AG10803 (cell line): ENCODE data around the gene GCFC2.

Source experiments
- DNase-seq: peaks from one replicate; pipeline ENCODE4 v3.0.0; 2010; ENCODE audit warnings: low read depth
- H3K4me3 ChIP-seq: 2 replicates; pipeline ENCODE4 v1.5.1; 2011; ENCODE audit warnings: mild to moderate bottlenecking, low read length, control low read depth
- CTCF ChIP-seq: conservative IDR thresholded peaks from 2 replicates; pipeline ENCODE4 v1.5.1; 2011; ENCODE audit warnings: mild to moderate bottlenecking, low read length, control low read depth, inconsistent platforms

Gene GCFC2

GRCh38 chr2:75656563-75656962 lies 54.2 kb downstream of the GCFC2 start:
- no peak for DNase-seq
- no peak overlapping the region for H3K4me3 ChIP-seq
- TF ChIP-seq CTCF = no peak

- no peak for TF ChIP-seq CTCF
- no peak overlapping the region for H3K4me3 ChIP-seq
- no peak for DNase-seq
Observed at GRCh38 chr2:75655861-75656260, 54.9 kb downstream of the GCFC2 start.

GRCh38 chr2:75654012-75654411 lies 56.7 kb downstream of the GCFC2 start:
- TF ChIP-seq CTCF = no peak
- DNase-seq = no peak
- no peak overlapping the region for H3K4me3 ChIP-seq

- no peak for TF ChIP-seq CTCF
- DNase-seq = no peak
- H3K4me3 ChIP-seq = peak overlapping the region; percentile 88
Observed at GRCh38 chr2:75647771-75648170, 62.9 kb downstream of the GCFC2 start.

GRCh38 chr2:75646583-75647425 lies 63.9 kb downstream of the GCFC2 start, which contains the start of gene MRPL19:
Gene MRPL19 (plus strand): TSS chr2:75646783. CDS start chr2:75646808, 25 bp downstream.
- peak within 1 kb of the TSS; percentile 88 for H3K4me3 ChIP-seq
- peak; percentile 93 for DNase-seq
- peak; percentile 6; the same call in 1 of the 2 replicates for TF ChIP-seq CTCF

GRCh38 chr2:75646090-75646582 lies 64.6 kb downstream of the GCFC2 start:
- H3K4me3 ChIP-seq = peak overlapping the region; percentile 88
- DNase-seq = no peak
- TF ChIP-seq CTCF = no peak

GRCh38 chr2:75645643-75646042 lies 65.1 kb downstream of the GCFC2 start:
- DNase-seq = no peak
- TF ChIP-seq CTCF = no peak
- H3K4me3 ChIP-seq = no peak overlapping the region
